Stimulated activated naive CD4-positive, alpha-beta T cell treated with Interleukin-2 at 50 U/mL for 16 hours (primary cell): ENCODE results near the gene FGD5.

Experiments
- DNase-seq: peaks from one replicate; lab custom pipeline; 2025; lab: John Stamatoyannopoulos, UW

The FGD5 gene

GRCh38 chr3:14852058-14852594 is 33.4 kb downstream of the FGD5 start:
- DNase-seq, result no peak

GRCh38 chr3:14852717-14853116 is 34.0 kb downstream of the FGD5 start:
- no peak for DNase-seq

GRCh38 chr3:14853271-14853951 is 34.6 kb downstream of the FGD5 start:
- no peak for DNase-seq

- no peak for DNase-seq
Observed at GRCh38 chr3:14857506-14857905, 38.7 kb downstream of the FGD5 start.

- DNase-seq, result no peak
Observed at GRCh38 chr3:14858105-14858504, 39.3 kb downstream of the FGD5 start.

- DNase-seq, result no peak
Observed at GRCh38 chr3:14859880-14860279, 41.1 kb downstream of the FGD5 start.

GRCh38 chr3:14861031-14861430 is 42.3 kb downstream of the FGD5 start:
- no peak for DNase-seq

GRCh38 chr3:14861446-14862302 is 42.9 kb downstream of the FGD5 start:
- no peak for DNase-seq

GRCh38 chr3:14862303-14862660 is 43.5 kb downstream of the FGD5 start:
- no peak for DNase-seq

GRCh38 chr3:14862661-14863230 is 44.0 kb downstream of the FGD5 start:
- no peak for DNase-seq

- DNase-seq, result no peak
Observed at GRCh38 chr3:14863333-14864100, 44.8 kb downstream of the FGD5 start.

- DNase-seq, result no peak
Observed at GRCh38 chr3:14864131-14864530, 45.4 kb downstream of the FGD5 start.

GRCh38 chr3:14866627-14867026 is 47.9 kb downstream of the FGD5 start:
- no peak for DNase-seq

- DNase-seq, result no peak
Observed at GRCh38 chr3:14867936-14868570, 49.3 kb downstream of the FGD5 start.

GRCh38 chr3:14869917-14870782 is 51.4 kb downstream of the FGD5 start:
- no peak for DNase-seq

GRCh38 chr3:14870783-14871060 is 52.0 kb downstream of the FGD5 start:
- DNase-seq, result no peak

- no peak for DNase-seq
Observed at GRCh38 chr3:14871456-14872200, 52.9 kb downstream of the FGD5 start.

- no peak for DNase-seq
Observed at GRCh38 chr3:14872706-14873105, 53.9 kb downstream of the FGD5 start.

- DNase-seq, result no peak
Observed at GRCh38 chr3:14874784-14875183, 56.0 kb downstream of the FGD5 start.
